GOT3 (cell line): Measurements from ENCODE around the gene PRKAR2B.
A peak's percentile ranks its signal among the peaks of the same experiment; 100 is the strongest.

ENCODE experiments used
- DNase-seq: peaks from one replicate; lab custom pipeline; 2025; ENCODE audit warnings: mixed read lengths; lab: John Stamatoyannopoulos, UW

The PRKAR2B gene

GRCh38 chr7:107044347-107045194 is at the start of gene PRKAR2B:
Gene PRKAR2B (plus strand): TSS chr7:107044705. CDS start chr7:107044908, 203 bp downstream.
- DNase-seq: peak; percentile 25

- DNase-seq: no peak
Observed at GRCh38 chr7:106994833-106995232, 49.7 kb upstream of the PRKAR2B start.

- DNase-seq: no peak
Observed at GRCh38 chr7:106997487-106998271, 46.8 kb upstream of the PRKAR2B start.

- DNase-seq: no peak
Observed at GRCh38 chr7:106999023-106999422, 45.5 kb upstream of the PRKAR2B start.

GRCh38 chr7:107001490-107001889 is 43.0 kb upstream of the PRKAR2B start:
- no peak for DNase-seq

GRCh38 chr7:107002126-107002525 is 42.4 kb upstream of the PRKAR2B start:
- no peak for DNase-seq

GRCh38 chr7:107002529-107002998 is 41.9 kb upstream of the PRKAR2B start:
- no peak for DNase-seq

- DNase-seq: no peak
Observed at GRCh38 chr7:107007007-107007891, 37.3 kb upstream of the PRKAR2B start.

GRCh38 chr7:107007892-107008287 is 36.6 kb upstream of the PRKAR2B start:
- no peak for DNase-seq

GRCh38 chr7:107009846-107010203 is 34.7 kb upstream of the PRKAR2B start:
- no peak for DNase-seq

GRCh38 chr7:107012691-107013090 is 31.8 kb upstream of the PRKAR2B start:
- no peak for DNase-seq

GRCh38 chr7:107014387-107015023 is 30.0 kb upstream of the PRKAR2B start:
- no peak for DNase-seq

- no peak for DNase-seq
Observed at GRCh38 chr7:107016312-107016711, 28.2 kb upstream of the PRKAR2B start.

GRCh38 chr7:107017965-107018719 is 26.4 kb upstream of the PRKAR2B start:
- no peak for DNase-seq

GRCh38 chr7:107020400-107020799 is 24.1 kb upstream of the PRKAR2B start:
- DNase-seq: no peak

- no peak for DNase-seq
Observed at GRCh38 chr7:107021600-107021999, 22.9 kb upstream of the PRKAR2B start.

- DNase-seq: no peak
Observed at GRCh38 chr7:107023522-107024151, 20.9 kb upstream of the PRKAR2B start.

GRCh38 chr7:107024906-107025305 is 19.6 kb upstream of the PRKAR2B start:
- no peak for DNase-seq

- DNase-seq: no peak
Observed at GRCh38 chr7:107025449-107026103, 18.9 kb upstream of the PRKAR2B start.

GRCh38 chr7:107026166-107026565 is 18.3 kb upstream of the PRKAR2B start:
- no peak for DNase-seq
